Stimulated activated CD4-positive, alpha-beta T cell treated with anti-CD3 and anti-CD28 coated beads, Interleukin-15, amount 100 ng/mL, for 48 hours (primary cell): ENCODE measurements around the gene GABBR2.

Experiments used
- DNase-seq, 2 donors: peaks; one replicate each; pipeline ENCODE4 v3.0.0-alpha.2; 2020; ENCODE audit warnings: low read depth in 2 of 2

The GABBR2 gene

DNA sequence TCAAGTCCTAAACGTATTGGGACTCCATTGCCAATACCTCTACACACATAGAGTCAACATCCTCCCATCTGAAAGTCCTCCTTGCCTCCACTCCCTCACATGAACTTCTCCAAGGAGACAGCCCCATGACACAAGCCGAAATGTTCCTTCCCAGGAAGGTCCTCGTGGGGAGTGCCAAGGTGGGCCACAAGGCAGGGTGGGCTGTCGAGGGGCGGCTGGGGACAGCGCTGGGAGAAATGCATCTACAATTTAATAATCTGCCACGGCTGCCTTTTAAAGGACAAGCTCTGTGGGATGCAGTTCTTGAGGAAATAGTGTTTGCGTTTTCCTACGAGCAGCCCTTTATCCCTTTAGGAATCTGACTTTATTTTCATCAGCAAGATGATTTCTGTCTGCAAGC is 138.7 kb downstream of the GABBR2 start:
- DNase-seq, result no peak

DNA sequence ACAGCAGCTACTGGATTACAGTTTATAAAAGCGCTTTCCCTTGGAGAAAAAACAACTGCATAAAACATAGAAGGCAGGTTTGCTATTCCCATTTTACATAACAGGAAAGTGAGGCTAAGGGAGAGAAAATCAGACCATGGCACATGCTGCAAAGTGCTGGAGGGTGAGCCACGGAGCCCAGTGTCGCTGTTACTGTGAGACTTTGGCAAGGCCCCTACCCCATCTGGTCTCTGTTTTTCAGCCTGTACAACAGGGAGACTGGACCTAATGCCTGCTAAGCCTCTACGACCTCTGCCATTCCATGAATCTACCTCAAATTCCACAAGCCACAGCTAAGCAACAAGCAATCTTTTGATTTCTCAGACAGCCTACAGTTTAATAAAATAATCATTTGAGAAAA is 139.2 kb downstream of the GABBR2 start:
- no peak for DNase-seq

DNA sequence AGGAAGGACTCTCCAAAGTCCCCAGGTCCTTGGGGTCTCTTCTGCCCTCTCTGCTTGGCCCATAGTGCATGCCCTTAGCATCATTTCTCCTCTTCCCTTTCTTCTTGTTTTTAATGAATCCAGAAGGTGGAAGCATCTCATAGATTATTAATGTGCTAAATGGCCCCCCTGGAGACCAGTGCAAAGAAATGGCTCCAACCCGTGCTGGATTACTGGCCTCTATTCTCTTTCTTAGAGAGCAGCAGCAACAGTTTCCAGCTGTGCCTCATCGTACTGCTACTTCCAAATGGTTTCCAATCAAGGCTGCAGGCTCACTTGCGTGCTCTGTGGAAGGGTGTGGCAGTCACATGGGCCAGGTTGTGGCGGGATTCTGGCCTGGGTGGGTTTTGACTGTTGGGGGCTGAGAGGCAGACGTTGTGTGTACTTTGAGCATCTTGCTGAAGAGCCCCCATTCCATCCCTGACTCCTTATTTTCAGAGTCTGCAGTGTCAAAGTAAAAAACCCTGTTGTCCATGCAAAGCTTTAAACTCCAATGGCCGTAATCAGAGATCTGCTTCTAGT is 139.7 kb downstream of the GABBR2 start:
- DNase-seq, result no peak

DNA sequence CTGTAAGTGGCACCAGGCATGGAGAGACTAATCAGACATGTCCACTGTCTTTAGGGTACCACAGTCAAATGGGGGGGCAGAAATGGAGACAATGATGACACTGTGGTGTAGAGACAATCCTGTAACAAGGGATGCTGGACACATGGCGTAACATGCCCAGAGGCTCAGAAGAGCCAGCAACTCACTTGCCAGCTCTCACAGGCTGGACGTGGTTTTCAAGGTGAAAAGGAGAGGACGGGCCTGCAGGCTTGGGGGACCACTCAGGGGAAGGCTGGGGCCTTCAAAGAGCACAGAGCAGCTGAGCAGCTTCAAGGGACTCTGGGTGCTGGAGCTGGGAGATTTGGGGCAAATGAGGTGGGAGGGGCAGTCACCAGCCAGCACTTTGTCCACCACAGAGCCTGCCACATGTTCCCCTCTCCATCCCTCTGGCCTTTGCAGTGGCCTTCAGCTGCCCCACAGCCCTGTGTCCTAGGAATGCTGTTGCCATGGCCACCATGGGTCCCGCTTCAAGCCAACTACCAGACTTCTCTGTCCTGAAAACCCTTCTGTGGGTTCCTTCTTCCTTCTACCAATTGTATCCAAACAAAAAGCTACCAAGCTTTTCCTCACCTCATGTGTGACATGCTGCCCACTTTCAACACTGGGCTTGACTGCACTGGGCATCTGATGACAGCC is 140.4 kb downstream of the GABBR2 start:
- no peak for DNase-seq

DNA sequence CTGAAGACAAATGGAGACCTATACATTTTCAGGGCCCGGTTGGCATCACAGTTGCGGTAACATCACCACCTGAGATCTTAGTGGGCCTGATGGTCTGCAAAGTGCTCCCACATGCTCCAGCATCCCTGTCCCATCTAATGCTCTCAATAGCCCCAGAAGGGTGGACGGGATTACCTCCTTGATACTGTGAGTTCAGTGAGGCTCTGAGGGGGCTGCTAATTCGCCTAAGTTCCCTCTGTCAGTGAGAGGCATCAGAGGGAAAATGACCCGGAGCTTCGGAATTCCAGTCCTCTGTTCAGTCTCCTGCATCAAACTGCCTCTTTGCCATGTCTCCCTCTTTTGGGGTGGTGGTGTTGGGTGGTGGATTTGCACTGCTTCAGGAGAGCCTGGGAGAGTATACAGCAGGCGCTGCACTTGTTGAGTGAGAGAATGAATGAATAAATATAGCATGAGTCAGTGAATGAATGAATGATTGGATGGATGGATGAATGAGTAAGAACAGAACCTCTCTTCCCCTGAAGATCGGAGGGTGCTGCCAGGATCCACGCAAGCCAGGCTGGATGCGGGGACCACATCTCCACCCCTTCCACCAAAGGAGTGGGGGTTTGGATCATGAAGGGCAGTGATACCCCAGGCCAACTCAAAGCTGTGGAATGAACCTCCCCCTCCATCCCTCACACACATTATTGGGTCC is 141.0 kb downstream of the GABBR2 start:
- DNase-seq, result no peak

DNA sequence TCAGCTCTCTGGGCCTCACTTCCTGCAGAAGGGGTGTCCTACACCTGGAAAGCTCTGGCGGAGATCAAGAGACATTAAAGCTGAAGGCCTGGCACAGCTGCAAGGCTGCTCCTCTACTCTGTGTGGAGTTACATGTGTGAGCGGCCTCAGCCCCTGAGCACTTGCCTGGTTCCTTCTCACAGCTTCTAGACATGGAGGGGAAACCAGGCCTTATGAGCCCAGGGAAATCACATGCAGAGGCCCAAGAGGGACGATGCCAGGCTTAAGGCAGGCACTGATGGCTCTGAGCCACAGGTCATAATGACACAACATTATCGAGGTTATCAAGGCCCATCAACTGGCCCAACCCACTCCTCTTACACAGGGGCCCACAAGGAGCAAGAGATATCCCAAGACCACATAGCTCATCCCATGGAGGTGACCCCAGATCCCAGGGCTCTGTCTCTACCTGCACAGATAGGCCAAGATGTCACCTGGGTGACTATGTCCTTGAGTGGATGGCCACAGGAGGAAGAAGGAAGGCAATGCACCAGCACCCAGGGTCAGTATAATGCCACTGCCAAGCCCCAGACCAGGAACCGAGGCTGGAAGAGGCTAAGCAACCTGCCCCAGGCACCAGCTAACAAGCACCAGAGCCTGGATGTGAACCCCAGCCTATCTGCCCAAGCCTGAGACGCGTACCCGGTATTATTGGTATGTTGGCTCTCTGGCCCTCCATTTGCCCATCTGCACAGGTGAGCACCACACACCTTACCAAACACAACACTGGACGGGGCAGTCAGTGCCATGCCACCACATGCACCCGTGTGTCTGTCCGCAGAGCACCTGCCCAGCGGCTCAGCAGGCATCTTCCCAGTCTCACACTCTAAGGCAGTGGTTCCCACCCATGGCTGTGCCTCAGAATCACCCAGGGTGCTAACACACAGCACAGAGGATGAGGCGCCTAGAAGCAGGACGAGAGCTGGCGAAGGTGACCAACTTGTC is 143.3 kb downstream of the GABBR2 start:
- DNase-seq, result no peak

DNA sequence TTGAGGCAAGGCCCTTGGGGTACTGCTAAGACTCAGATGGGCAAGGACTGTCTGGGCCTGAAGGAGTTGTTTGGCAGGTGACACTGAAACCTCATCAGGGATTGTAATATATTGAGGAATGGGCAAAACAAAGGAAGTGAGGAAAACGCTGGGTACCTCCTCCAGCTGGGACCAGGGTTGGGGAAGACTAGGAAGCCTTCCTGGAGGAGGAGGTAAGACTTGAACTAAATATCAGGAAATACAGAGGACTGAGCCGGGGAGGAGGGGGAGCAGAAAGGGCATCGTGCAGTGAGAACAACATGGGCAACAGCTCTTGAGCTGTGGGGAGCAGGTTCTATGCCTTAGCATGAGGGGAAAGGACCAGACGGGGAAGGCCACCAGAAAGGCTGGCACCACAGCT is 144.0 kb downstream of the GABBR2 start:
- DNase-seq, result no peak

DNA sequence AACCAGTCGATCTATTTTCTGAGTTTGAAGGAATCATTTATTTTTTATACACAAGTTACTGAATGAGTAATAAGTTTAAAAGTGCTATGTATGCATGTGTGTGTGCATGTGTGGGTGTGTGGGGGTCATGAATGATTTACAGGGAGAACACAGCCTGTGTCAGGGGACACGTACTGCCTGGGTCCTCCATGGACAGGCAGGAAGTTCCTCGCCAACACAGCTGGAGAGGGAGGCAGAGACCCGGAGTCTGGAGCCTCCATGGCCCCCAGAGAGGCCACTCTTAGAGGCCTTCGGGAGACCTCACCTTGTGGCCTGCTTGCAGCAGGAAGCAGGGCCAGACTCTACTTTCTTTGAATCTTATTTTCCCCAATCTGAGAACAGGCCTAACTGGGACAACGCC is 144.7 kb downstream of the GABBR2 start:
- DNase-seq, result no peak

DNA sequence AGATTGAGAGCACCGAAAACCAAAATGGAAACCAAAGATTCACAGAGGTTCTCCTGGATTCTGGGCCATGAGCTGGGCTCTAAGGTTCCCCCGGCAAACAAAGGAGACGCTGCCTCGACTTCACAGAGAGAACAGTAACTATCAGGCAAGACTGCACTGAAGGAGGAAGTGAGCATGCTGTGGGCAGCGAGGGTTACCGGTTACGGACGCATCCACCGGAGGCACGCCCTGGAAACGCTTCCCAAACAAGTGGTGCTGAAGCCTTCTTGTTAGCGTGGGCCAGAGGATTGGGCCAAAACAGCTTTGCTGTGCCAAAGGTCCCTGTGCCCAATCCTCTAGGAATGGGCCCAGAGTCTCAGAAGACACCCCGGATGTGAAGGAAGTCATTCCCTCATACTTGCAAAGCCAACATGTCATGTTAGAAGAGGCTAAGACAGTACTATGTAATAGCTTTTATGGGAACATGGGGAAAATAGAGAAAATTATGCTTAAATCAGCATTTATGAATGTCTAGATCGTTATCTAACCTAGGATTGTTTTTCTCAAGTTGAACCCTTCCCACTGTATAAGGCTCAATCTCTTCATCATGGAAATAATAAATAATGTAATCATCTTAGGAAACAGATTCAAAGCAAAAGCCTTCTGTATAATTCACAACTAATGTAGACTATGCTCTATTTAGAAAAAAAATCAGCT is 145.4 kb downstream of the GABBR2 start:
- DNase-seq, result no peak

DNA sequence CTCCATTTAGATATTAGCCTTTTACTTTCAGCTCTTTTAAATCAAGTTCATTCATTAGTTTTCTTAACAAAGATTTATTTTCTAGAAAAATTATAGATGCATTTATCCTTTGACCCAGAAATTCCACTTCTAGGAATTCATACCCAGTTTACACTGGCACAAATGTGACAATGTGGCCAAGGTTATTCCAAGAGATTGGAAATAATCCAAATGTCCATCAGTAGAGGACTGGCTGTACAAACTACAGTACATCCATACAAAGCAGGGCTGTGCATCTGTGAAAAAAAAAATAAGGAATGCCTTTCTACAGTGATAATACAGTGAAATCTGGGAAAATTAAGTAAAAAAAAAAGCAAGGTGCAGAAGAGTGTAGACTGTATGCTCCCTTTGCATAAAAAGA is 149.2 kb downstream of the GABBR2 start:
- no peak for DNase-seq

DNA sequence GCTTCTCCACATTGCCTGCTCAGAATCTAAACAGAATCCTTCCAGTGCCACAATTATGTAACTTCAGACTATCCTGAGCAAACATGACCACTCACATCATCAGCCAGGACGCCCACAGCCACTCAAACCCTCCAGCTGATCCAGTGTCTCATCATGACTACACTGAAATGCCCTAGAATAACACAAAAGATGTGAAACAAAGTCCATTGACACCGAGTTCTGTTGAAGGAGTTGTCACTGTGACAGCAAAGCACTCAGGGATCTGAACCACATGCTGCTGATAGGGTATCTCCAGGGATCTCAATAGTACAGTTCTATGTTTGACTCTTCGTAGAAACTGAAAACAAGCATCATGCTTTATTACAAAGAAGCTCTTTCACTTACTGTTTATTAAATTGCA is 150.2 kb downstream of the GABBR2 start:
- DNase-seq, result no peak

DNA sequence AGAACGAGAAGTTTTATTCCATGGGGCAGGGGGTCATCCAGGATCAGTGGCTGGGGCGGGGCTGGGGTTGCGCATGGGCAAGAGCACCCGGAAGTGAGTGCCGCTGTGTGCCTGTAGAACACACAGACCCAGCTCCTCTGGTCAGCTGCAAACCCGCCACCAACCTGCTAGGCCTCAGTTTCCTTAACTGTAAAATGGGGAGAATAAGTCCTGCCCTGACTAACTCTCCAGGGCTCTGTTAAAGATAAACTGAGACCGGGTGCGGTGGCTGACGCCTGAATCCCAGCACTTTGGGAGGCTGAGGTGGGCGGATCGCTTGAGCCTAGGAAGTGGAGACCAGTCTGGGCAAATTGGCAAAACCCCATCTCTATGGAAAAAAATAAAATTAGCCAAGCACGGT is 152.2 kb downstream of the GABBR2 start:
- no peak for DNase-seq

DNA sequence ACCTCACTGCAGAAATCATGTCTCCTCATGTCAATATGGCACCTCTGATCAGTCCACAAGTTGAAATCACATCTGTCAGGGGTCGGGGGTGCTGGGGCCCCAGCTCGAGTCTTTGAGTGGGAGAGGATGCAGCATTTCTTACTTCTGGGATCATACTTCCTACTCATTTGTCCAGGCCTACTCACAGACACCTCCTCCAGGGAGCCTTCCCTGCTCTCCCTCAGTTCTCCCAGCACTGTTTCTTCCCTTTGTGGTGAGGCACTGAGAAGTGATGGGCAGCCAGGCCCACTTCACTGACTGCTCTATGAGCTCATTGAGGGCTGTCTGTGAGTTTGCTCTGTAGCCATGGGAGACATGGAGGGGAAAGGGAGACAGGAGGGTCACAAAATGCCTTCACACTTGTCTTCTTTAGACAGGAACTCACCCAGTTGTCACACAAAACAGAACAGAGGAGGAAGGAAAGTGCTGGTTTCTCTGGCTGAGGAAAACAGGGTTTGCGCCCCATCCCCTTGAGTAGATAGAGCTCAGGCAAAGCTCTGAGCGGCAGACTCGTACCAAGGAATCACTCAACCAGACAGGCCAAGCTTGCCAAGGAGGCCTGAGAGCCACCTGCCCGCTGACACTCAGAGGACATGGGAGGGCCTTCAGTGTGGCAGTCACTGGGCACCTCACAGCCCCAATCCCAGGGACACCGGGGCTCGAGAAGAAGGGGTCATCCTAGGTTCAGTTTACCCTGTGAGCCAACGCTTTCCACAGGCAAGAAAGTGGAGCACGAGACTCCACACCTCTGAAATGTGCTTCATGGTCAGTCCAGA is 152.9 kb downstream of the GABBR2 start:
- DNase-seq, result no peak

DNA sequence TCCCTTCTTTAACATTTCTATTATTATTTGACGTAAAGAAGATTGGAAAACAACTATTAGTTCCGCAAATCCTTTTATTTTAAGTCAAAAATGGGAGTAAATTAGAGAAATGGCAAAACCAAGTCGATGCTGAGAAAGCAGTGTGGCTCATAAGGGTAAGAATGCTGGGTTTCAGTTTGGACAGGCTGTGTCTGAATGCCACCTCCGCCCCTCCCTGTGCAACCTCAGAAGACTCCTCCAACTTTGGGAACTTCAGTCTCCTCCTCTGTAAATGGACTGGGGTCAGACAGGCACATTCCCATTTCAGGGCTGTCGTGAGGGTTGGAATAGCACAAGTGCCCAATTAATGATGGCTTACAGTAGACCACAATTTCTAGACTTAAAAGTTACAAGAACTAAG is 154.0 kb downstream of the GABBR2 start:
- no peak for DNase-seq

DNA sequence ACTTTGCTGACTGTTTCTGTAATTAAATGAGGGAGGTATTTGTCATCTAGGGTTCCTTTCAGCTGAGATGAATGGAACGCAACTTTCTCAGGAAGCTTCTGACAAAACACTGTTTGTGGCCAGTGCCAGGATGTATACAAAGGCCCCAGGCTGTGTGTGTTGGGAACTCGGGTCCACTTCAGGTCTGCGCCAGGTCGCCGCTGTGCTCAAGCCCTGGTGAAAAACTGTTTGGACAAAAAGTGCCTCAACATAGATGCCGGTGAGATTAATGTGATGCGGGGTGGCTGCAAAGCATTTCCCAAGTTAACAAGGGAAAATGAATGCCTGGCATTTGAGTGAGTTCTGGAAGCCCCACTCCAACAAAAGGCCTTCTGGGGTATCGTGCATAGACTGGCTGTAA is 156.4 kb downstream of the GABBR2 start:
- no peak for DNase-seq

DNA sequence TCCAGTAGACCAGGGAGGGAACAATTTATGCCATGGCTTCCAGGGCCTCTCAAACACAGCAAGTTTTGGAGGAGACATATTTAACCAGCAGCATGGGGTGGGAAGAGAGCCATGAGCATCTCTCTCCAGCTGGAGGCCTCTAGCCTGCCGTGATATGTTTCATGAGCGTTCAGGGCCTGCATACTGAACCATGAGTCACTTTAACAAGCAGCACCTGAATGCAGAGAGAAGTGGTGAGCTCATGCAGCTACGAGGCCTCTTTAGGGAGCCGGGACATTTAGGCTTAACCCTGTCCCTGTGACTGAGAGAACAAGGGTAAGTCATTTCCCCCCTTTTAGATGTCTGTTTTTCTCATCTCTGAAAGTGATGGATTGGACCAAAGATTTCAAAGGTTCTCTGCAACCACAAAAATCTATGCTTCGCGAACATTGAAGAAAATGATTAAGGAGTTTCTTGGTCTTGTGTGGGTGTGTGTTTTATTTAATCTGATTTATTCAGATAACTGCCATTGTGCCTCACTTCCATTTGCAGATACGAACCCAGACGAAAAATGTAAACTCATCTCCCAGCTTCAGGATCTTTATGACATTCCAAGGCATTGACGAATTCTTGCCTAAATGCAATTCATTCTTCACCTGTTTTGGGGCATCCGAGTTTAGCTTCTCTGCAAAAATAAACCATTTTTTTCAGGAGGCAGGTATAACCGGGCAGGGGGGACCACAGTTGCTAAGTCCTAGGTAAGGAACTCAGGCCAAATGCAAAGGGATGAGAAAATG is 157.0 kb downstream of the GABBR2 start:
- no peak for DNase-seq

DNA sequence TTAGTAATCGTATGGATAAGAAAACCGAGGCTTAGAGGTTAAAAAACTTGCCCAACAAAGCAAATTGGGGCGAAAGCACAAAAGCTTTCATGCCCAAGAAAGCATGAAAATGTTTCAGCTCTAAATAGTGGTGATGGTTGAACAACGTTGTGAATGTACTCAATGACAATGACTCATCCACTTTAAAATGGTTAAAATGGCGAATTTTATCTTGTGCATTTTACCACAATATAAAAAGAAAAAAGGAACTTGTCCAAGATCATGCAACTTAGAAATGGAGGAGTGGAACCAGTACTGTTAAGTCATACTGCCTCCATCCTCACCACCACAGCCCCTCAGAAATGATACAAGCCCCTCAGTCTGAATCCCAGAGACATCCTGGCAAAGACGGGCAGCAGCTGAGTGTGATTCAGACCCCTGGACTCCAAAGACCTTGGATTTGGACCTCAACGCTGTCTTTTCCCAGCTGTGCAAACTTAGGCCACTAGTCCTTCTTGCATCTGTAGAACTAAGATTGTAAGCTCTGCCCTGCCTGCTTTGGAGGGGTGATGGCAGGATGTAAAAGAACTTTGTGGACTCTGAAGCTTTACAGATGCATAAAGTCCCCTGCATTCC is 158.4 kb downstream of the GABBR2 start:
- no peak for DNase-seq

DNA sequence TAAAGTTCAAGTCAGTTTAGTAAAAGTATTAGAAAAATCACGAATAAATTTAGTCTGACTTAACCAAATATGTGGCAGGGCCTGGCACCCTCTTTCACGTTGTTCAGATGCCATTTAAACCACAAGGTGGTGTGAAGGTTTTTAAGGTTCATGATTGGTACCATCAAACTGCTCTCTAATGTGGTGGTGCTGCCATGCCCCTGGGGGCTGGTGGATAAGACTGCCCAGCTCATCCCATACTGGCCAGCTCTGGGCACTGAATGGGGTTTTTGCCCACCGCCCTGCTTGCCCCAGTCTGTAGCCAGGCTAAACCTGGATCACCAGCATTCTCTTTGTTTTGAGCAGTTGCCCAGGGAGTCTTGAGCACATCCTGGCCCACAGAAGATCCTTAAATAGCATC is 159.3 kb downstream of the GABBR2 start:
- no peak for DNase-seq

DNA sequence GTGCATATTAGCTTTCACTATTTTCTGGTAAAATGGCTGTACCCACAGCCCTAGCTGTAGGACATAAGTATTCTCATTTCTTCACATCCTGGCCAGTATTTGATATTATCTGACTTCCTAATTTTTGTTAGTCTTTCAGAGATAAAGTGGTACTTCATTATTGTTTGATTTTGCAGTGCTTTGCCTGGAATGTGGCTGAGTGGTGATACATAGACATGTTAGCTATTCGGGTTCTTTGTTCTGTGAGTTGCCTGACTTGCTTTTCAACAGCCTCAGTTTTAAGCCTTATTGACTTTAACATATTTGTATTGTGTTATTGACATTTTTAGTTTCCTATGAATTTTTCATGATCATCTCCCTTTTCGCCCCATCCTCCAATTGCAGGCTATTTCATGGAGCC is 161.1 kb downstream of the GABBR2 start:
- no peak for DNase-seq

DNA sequence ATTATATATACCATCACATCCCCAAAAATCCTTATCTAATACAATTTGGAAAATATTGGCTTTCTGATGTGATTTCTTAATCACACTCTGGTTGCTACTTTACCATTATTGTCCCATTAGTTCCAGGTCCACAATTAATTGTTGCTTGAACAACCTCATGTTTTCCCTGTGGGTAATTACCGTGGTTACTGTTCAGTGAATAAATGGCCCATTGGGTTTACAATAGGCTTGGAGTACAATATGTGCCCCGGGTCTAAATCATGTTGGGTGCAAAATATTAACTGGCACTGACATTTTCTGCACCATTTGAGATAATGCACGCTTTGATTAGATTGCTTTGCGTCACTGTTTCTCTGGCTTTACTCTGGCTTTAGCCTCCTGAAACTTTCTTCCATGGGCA is 163.7 kb downstream of the GABBR2 start:
- no peak for DNase-seq
